ENCODE measurements around the gene NDRG3. TPM values are rescaled to one million over a fixed set of nuclear protein-coding genes. Genes with fewer than 3 reads are reported as not detected.

Gene NDRG3
- total RNA-seq, 1 experiment from 2014 or later = 23.6 TPM

DNA sequence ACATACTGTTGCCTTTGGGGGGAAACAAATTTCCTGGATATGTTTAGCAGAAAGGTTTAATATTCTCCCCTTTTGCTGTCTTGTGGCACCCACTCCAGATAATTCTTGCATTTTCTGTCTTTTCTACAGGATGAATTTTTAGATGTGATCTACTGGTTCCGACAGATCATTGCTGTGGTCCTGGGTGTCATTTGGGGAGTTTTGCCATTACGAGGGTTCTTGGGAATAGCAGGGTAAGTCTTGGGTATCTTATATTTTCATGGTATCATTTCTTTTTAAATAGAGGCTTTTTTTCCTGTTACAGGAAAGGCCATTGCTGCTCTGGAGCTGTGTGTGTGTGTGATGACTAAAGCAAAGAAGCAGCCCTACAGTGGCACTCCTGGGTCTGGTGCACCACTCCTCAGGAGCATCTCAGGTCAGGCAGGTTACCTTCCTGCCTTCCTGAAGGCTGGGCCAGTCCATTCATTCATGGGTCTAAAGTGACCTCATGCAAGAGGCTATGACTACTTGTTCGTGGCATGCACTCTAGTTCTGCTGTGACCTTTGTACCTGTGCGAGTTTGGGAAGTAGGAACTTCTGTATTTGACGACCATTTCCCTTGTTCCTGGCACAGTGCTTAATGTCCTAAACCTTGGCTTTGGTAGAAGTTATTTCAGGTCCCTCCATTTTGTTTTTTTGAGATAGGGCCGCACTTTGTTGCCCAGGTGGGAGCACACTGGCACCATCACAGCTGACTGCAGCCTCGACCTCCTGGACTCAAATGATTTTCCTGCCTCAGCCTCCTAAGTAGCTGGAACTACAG is 138.1 kb downstream of the NDRG3 start:
- no CpG with 5 or more reads among the region's 7 CpGs for WGBS (ENCODE audit: extremely low coverage, insufficient read length, low lambda C conversion rate)

More for the DNA sequence above, 138.1 kb downstream of the NDRG3 start:
- TF ChIP-seq, protein P1, sequence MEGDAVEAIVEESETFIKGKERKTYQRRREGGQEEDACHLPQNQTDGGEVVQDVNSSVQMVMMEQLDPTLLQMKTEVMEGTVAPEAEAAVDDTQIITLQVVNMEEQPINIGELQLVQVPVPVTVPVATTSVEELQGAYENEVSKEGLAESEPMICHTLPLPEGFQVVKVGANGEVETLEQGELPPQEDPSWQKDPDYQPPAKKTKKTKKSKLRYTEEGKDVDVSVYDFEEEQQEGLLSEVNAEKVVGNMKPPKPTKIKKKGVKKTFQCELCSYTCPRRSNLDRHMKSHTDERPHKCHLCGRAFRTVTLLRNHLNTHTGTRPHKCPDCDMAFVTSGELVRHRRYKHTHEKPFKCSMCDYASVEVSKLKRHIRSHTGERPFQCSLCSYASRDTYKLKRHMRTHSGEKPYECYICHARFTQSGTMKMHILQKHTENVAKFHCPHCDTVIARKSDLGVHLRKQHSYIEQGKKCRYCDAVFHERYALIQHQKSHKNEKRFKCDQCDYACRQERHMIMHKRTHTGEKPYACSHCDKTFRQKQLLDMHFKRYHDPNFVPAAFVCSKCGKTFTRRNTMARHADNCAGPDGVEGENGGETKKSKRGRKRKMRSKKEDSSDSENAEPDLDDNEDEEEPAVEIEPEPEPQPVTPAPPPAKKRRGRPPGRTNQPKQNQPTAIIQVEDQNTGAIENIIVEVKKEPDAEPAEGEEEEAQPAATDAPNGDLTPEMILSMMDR (conservative IDR thresholded peaks at IDR 0.05) = no peak
- H4K5ac ChIP-seq (ENCODE audit: insufficient read length, low read depth, low read length) = no peak overlapping the region
- H3T11ph ChIP-seq (ENCODE audit: low read length) = no peak overlapping the region
- H3K27ac ChIP-seq (ENCODE audit: insufficient read length, low read depth, low read length) = no peak overlapping the region
- H3K23me2 ChIP-seq (ENCODE audit: insufficient read length, low read depth, low read length, poor library complexity, severe bottlenecking) = peaks cover 6% of the 10 kb centered on the region
- H3K4me1 ChIP-seq (ENCODE audit: insufficient read depth, low read length) = no peaks in the 10 kb centered on the region
- H4K20me1 ChIP-seq (ENCODE audit: control insufficient read depth, insufficient read depth, insufficient read length) = no peaks in the 10 kb centered on the region
- no peak overlapping the region for H3K18ac ChIP-seq (ENCODE audit: insufficient read length, low read depth, low read length)
- Mint-ChIP-seq H3K27me3 (ENCODE audit: low read depth) (peaks cover 4% of the 10 kb centered on the region), H3K4me1 (peaks cover 13 to 14% of the 10 kb centered on the region in 2 experiments), H3K36me3 (ENCODE audit: insufficient read depth in 1 of 3, low read depth in 3 of 3) (peaks cover 26 to 59% (median 53%) of the 10 kb centered on the region in 3 experiments; a peak in 6 of 7 replicates), H3K9me3 (no peaks in the 10 kb centered on the region), H3K4me3 (peak overlapping the region; percentile 60 to 99), H3K27ac (peak overlapping the region in 1 of 3 experiments; percentile 57; a peak in 3 of 7 replicates)
- no peak overlapping the region for H3K56ac ChIP-seq (ENCODE audit: insufficient read length, low read depth, low read length)
- no peak overlapping the region for H3K14ac ChIP-seq (ENCODE audit: insufficient read depth, low read length)
- H2BK12ac ChIP-seq (ENCODE audit: insufficient read length, low read depth, low read length) = no peak overlapping the region
- no peaks in the 10 kb centered on the region for H3K27me3 ChIP-seq (ENCODE audit: insufficient read depth, low read length)
- peaks cover 19% of the 10 kb centered on the region for H3K79me2 ChIP-seq (ENCODE audit: insufficient read depth, low read length)
- no peak overlapping the region for H2AK5ac ChIP-seq (ENCODE audit: insufficient read length, low read length)
- no peak overlapping the region for H2BK15ac ChIP-seq (ENCODE audit: low read depth, low read length)
- H3K9me3 ChIP-seq (ENCODE audit: control insufficient read depth, low read depth, low read length) = no peaks in the 10 kb centered on the region
- H2BK5ac ChIP-seq (ENCODE audit: insufficient read length, low read length) = no peak overlapping the region
- H4K91ac ChIP-seq (ENCODE audit: insufficient read length, low read depth, low read length) = no peak overlapping the region
- H3K4ac ChIP-seq (ENCODE audit: low read depth, low read length) = no peak overlapping the region
- no peak overlapping the region for H3K23ac ChIP-seq (ENCODE audit: insufficient read length, low read depth, low read length)
- H2BK20ac ChIP-seq (ENCODE audit: low read depth, low read length, poor library complexity, severe bottlenecking) = no peak overlapping the region
- H4K8ac ChIP-seq (replicated peaks; ENCODE audit: insufficient read length, low read depth, low read length) = no peak overlapping the region
- H3K4me2 ChIP-seq (ENCODE audit: insufficient read depth, insufficient read length, low read length) = no peak overlapping the region
- no peak for DNase-seq
- H3K9ac ChIP-seq (ENCODE audit: extremely low read depth, insufficient read length, low read length) = no peak overlapping the region
- H3K79me1 ChIP-seq (ENCODE audit: insufficient read depth, low read depth, low read length, poor library complexity, severe bottlenecking) = peaks cover 4% of the 10 kb centered on the region
- H2AFZ ChIP-seq (ENCODE audit: low read length) = no peak overlapping the region
- H2BK120ac ChIP-seq (ENCODE audit: low read depth, low read length, poor library complexity, severe bottlenecking) = no peak overlapping the region
